GM12878 (cell line): ENCODE results near the gene KCNA4.

ENCODE experiments used
- EP300 ChIP-seq, 2 experiments: fragments of 150-350 bp in 1 of 2; IDR thresholded peaks; 2 replicates each; pipeline ENCODE4 v1.6.1; 2011 to 2012; ENCODE audit warnings: low read depth in 2 of 2, low read length in 2 of 2, borderline replicate concordance in 1 of 2, improper control_type of control experiment in 1 of 2, inconsistent platforms in 1 of 2; ENCODE audit not compliant: control insufficient read depth in 1 of 2
- ESRRA ChIP-seq: IDR thresholded peaks from 2 replicates; pipeline ENCODE4 v1.6.1; 2012; ENCODE audit warnings: mild to moderate bottlenecking, low read length, improper control_type of control experiment
- GATAD2B ChIP-seq: fragments of 450-650 bp; conservative IDR thresholded peaks from 2 replicates; pipeline ENCODE4 v1.6.1; 2017; ENCODE audit warnings: low read depth, mild to moderate bottlenecking, moderate library complexity
- SRF ChIP-seq, 2 experiments: IDR thresholded peaks; 2 replicates each; pipeline ENCODE4 v1.6.1; 2011; ENCODE audit warnings: low read depth in 2 of 2, low read length in 2 of 2, mild to moderate bottlenecking in 1 of 2, moderate library complexity in 1 of 2
- TF ChIP-seq, protein P1 (sequence below): fragments of 450-650 bp; IDR thresholded peaks from 2 replicates; pipeline ENCODE4 v1.6.1; 2017; ENCODE audit warnings: antibody characterized with exemption, mild to moderate bottlenecking, moderate library complexity

DNA sequence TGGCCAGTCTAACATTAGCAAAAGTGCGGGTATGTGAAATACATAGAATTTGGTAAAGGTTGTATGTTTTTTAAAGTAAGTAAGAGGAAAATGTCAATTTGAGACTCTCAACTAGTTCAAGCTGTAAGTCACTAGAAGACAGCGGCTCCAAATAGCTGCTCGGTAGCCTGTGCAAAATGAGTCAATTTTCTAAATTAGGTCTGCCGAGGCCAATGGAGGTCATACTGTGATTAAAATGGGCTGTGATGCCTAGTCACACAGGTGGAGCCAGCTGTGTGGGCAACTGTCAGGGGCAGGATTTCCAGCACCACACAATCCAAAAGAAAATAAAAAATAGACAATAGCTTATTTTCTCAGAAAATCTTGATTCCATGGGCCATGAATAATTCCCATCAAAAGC is 32.3 kb downstream of the KCNA4 start:
- TF ChIP-seq ESRRA (no peak), EP300 (IDR thresholded peaks at IDR 0.05; ENCODE audit: borderline replicate concordance in 1 of 2, control insufficient read depth in 1 of 2, low read depth in 2 of 2, low read length in 2 of 2) (no peak), SRF (IDR thresholded peaks at IDR 0.05; ENCODE audit: low read depth in 2 of 2, low read length in 2 of 2) (no peak), GATAD2B (no peak)
- TF ChIP-seq, protein P1, sequence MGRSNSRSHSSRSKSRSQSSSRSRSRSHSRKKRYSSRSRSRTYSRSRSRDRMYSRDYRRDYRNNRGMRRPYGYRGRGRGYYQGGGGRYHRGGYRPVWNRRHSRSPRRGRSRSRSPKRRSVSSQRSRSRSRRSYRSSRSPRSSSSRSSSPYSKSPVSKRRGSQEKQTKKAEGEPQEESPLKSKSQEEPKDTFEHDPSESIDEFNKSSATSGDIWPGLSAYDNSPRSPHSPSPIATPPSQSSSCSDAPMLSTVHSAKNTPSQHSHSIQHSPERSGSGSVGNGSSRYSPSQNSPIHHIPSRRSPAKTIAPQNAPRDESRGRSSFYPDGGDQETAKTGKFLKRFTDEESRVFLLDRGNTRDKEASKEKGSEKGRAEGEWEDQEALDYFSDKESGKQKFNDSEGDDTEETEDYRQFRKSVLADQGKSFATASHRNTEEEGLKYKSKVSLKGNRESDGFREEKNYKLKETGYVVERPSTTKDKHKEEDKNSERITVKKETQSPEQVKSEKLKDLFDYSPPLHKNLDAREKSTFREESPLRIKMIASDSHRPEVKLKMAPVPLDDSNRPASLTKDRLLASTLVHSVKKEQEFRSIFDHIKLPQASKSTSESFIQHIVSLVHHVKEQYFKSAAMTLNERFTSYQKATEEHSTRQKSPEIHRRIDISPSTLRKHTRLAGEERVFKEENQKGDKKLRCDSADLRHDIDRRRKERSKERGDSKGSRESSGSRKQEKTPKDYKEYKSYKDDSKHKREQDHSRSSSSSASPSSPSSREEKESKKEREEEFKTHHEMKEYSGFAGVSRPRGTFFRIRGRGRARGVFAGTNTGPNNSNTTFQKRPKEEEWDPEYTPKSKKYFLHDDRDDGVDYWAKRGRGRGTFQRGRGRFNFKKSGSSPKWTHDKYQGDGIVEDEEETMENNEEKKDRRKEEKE, result no peak
